ENCODE measurements around the gene SMTN. TPM values are rescaled to one million over a fixed set of nuclear protein-coding genes. Genes with fewer than 3 reads are reported as not detected.

The SMTN gene
- total RNA-seq (100 to 1,000 TPM in 3 of 7 donors, 10 to 100 TPM in 4; 39.9 to 238 (median 87.6) TPM), polyA plus RNA-seq (10 to 100 TPM; 23.1 to 61.2 TPM)
- long read RNA-seq, donor 1, transcript SMTN-202 (20 exons, 3,130 nt), result minor isoform, 20 of 200 reads
- long read RNA-seq, donor 1, transcript SMTN-201 (21 exons, 3,295 nt), result major isoform, 56 of 200 reads
- long read RNA-seq, donor 1, partial matches to known transcripts, result 93 of 200 reads
- long read RNA-seq, donor 1, other reads (novel, unspliced or antisense), result 29 of 200 reads
- long read RNA-seq, donor 2, partial matches to known transcripts, result 0 of 3 reads
- long read RNA-seq, donor 2, other reads (novel, unspliced or antisense), result 0 of 3 reads
- long read RNA-seq, donor 3, transcript SMTN-201 (21 exons, 3,295 nt), result major isoform, 62 of 190 reads
- long read RNA-seq, donor 3, transcript SMTN-202 (20 exons, 3,130 nt), result minor isoform, 26 of 190 reads
- long read RNA-seq, donor 3, partial matches to known transcripts, result 52 of 190 reads
- long read RNA-seq, donor 3, other reads (novel, unspliced or antisense), result 48 of 190 reads

GRCh38 chr22:31080848-31081649 is at the start of gene SMTN:
Gene SMTN, plus strand, starts transcription at chr22:31081318. Its CDS starts 1,941 bp downstream, at chr22:31083259.
- peaks cover 15% of the 10 kb centered on the region for H3K4me1 ChIP-seq (ENCODE audit: insufficient read depth)
- TF ChIP-seq POLR2A (IDR thresholded peaks at IDR 0.05) (peak; percentile 95), EP300 (IDR thresholded peaks at IDR 0.05) (no peak)
- intact Hi-C loops (cut with DNase I), result loop anchor here in 3 of 4 donors (2.0 to 10.0 kb wide), 5 partner anchors 36 to 436 kb away; partner anchors contain the start of genes MORC2 (in 1 of the 3) and TUG1 (in 1 of the 3)

DNA sequence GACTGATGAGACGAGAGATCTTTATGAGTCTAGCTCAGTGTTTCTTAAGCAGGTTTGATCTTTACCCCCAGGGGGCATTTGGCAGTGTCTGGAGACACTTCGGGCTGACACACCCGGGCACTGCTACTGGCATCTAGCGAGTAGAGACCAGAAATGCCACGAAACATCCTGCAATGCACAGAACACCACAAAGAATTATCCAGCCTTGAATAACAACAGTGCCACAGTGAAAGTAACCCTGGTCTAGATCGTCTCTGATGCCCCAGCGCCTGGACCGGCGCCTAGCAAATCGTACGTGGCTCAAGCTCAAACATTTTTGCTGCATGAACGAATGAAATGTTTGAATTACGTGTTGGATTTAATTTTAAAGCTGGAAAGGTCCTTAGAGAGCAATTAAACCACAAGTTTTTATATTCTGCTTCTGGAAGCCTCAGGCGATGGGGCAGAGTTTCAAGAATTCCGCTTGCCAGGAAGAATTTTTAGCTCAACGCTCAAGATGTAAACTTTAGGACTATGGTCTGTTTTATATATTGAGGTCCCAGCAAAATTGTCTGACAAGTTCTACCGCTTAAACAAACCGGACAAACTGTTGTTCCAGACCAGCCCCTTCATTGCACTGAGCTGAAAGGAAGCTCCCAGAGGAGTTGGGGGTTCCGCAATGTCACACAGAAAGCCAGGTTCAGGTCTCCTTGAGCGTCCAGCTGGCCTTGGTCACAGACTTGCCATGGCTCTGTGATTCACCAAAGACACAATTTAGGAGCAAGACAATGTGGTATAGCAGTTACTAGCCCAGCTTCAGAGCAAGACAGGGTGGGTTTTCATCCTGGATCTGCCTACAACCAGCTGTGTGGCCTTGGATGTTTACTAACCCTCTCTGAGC is 44.2 kb upstream of the SMTN start:
- no peaks in the 10 kb centered on the region for H3K27me3 ChIP-seq
- peaks cover 12% of the 10 kb centered on the region for H3K4me1 ChIP-seq (ENCODE audit: insufficient read depth)
- DNase-seq, result peak in 2 of 5 donors; percentile 31 to 46
- peak overlapping the region in 1 of 2 donors; percentile 6 for H3K27ac ChIP-seq
- intact Hi-C loops (cut with DNase I), result loop anchor here in 1 of 4 donors (5.0 to 10.0 kb wide), 2 partner anchors 45 to 62 kb away; partner anchors contain the start of gene SMTN
- H3K36me3 ChIP-seq, result no peaks in the 10 kb centered on the region
- H3K9me3 ChIP-seq, result no peaks in the 10 kb centered on the region
- TF ChIP-seq EP300 (IDR thresholded peaks at IDR 0.05), result no peak
- TF ChIP-seq CTCF (IDR thresholded peaks at IDR 0.05), result no peak
- TF ChIP-seq POLR2A (IDR thresholded peaks at IDR 0.05), result no peak
- H3K4me3 ChIP-seq, result no peak overlapping the region
- 10 to 16% (median 15%) methylated on average over 20 of the region's 20 CpGs for WGBS, 3 donors

More at GRCh38 chr22:31080848-31081649, at the start of gene SMTN:
- Histone ChIP-seq H3K27me3 (no peaks in the 10 kb centered on the region), H3K27ac (peak within 1 kb of the TSS; percentile 42 to 68), H3K36me3 (no peaks in the 10 kb centered on the region), H3K9me3 (no peaks in the 10 kb centered on the region), H3K4me3 (peak within 1 kb of the TSS; percentile 88)
- peak; percentile 94 to 97 (median 96) for DNase-seq
- 0 to 1% (median 0%) methylated on average over 23 to 63 of the region's 63 CpGs for WGBS, 3 donors

DNA sequence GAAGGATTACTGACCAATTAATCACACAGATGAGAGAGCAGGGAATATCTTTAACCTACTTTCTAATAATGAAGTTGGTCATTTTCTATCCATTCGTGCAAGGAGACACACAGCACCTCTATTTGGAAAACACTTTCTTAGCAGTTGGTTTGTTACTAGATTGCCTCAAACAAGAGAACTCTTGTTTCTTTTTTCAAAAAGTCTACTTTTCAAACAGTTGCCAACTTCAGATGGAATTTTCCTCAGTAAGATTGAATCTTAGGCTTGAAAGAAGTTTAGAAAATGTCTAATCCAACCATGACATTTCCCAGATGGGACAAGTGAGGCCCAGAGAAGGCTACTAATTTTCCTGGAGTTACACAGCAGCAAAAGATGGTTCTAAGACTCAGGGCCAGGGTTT is 42.4 kb upstream of the SMTN start:
- no peak for DNase-seq
- no peak overlapping the region for H3K4me3 ChIP-seq
- peaks cover 12% of the 10 kb centered on the region for H3K4me1 ChIP-seq (ENCODE audit: insufficient read depth)
- intact Hi-C loops (cut with DNase I), result loop anchor here in 1 of 4 donors (5.0 to 10.0 kb wide), 2 partner anchors 44 to 64 kb away; partner anchors contain the start of gene SMTN
- TF ChIP-seq POLR2A (IDR thresholded peaks at IDR 0.05) (no peak), CTCF (IDR thresholded peaks at IDR 0.05) (no peak), EP300 (IDR thresholded peaks at IDR 0.05) (no peak)
- WGBS, 3 donors, result 9 to 21% (median 10%) methylated on average over 1 of the region's 1 CpG
- peak overlapping the region; percentile 39 to 84 for H3K27ac ChIP-seq
- H3K36me3 ChIP-seq, result no peaks in the 10 kb centered on the region
- H3K9me3 ChIP-seq, result no peaks in the 10 kb centered on the region
- no peaks in the 10 kb centered on the region for H3K27me3 ChIP-seq

GRCh38 chr22:31039393-31039792 is 41.7 kb upstream of the SMTN start:
- Histone ChIP-seq H3K27me3 (no peaks in the 10 kb centered on the region), H3K27ac (peak overlapping the region; percentile 39 to 84), H3K9me3 (no peaks in the 10 kb centered on the region), H3K4me1 (ENCODE audit: insufficient read depth) (peaks cover 13% of the 10 kb centered on the region), H3K4me3 (no peak overlapping the region), H3K36me3 (no peaks in the 10 kb centered on the region)
- intact Hi-C loops (cut with DNase I), result loop anchor here in 1 of 4 donors (5.0 to 10.0 kb wide), 2 partner anchors 43 to 65 kb away; partner anchors contain the start of gene SMTN
- TF ChIP-seq EP300 (IDR thresholded peaks at IDR 0.05), result no peak
- no peak for TF ChIP-seq CTCF (IDR thresholded peaks at IDR 0.05)
- TF ChIP-seq POLR2A (IDR thresholded peaks at IDR 0.05), result no peak
- 3% methylated on average over 9 of the region's 9 CpGs for WGBS, 3 donors
- DNase-seq, result peak; percentile 65 to 81 (median 74)
